GM19324 (cell line): Measurements from ENCODE around the gene UTS2R.

Experiments
- ATAC-seq: cut with Tn5 transposase; IDR thresholded peaks from one replicate; pipeline ENCODE4 v1.9.1; 2021; ENCODE audit warnings: mild to moderate bottlenecking, moderate library complexity; ENCODE audit not compliant: unreplicated experiment, low FRiP score

UTS2R gene

DNA sequence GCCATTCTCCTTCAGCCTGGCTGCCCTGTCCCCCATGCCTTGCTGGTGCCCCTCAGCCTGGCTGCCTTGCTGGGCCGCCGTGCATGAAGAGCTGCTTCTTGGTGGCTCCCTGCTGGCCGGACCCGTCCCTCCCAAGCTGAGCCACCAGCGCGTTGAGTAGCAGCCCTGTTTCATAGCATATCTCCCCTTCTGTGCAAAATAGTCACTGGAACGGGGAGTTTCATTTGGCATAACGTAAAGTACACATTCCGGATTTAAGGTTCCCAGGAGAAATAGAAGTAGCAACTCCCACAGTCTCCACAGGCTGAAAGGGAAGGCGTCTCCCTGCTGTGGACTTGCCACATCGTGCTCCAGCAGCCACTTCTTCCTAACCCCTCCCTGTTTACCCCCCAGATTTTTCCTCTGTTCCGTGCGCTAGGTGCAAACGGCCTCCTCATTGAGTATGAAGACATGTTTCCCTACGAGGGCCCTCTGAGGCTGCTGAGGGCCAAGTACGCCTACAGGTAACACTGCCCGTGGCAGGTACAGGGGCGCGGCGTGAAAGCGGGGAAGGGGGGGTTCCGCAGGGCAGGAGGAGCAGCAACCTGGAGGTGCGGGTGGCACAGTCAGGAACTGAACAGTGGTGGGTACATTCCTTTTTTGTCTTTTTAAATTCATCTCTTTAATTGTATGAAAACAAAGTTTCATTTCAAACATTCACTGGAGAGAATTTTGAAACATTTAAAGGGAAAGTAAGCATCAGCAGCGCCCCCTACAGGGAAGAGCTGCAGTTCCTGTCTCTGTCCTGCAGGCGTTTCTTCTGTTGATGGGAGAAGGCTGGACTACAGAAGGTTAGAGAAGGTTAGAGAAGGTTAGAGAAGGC is 52.7 kb downstream of the UTS2R start:
- ATAC-seq: no peak

DNA sequence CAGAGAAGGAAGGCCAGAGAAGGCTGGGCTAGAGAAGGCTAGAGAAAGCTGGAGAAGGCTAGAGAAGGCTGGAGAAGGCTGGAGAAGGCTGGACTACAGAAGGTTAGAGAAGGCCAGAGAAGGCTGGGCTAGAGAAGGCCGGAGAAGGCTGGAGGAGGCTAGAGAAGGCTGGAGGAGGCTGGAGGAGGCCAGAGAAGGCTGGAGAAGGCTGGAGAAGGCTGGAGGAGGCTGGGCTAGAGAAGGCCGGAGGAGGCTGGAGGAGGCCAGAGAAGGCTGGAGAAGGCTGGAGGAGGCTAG is 53.2 kb downstream of the UTS2R start:
- no peak for ATAC-seq
